DMS53 treated with DMSO at 0.1 percent for 48 hours (cell line): Measurements from ENCODE around the gene GINS3.

Experiments
- DNase-seq: peaks from one replicate; lab custom pipeline; 2025; ENCODE audit not compliant: unreplicated experiment; lab: John Stamatoyannopoulos, UW

The GINS3 gene

DNA sequence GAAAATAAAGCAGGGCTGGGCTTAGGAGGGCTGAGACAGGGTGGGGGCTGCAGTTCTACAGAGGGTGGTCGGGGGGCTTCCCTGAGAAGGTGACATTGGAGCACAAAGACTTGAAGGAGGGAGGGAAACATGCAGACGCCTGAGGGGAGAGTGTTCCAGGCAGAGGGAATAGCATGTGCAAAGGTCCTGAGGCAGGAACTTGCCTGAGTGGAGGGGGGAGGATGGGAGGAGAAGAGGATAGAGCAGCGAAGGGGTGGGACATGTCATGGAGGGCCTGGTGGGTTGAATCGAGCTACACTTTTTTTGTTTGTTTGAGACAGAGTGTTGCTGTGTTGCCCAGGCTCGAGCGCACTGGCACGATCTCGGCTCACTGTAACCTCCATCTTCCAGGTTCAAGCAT, 33.0 kb downstream of the GINS3 start:
- no peak for DNase-seq

DNA sequence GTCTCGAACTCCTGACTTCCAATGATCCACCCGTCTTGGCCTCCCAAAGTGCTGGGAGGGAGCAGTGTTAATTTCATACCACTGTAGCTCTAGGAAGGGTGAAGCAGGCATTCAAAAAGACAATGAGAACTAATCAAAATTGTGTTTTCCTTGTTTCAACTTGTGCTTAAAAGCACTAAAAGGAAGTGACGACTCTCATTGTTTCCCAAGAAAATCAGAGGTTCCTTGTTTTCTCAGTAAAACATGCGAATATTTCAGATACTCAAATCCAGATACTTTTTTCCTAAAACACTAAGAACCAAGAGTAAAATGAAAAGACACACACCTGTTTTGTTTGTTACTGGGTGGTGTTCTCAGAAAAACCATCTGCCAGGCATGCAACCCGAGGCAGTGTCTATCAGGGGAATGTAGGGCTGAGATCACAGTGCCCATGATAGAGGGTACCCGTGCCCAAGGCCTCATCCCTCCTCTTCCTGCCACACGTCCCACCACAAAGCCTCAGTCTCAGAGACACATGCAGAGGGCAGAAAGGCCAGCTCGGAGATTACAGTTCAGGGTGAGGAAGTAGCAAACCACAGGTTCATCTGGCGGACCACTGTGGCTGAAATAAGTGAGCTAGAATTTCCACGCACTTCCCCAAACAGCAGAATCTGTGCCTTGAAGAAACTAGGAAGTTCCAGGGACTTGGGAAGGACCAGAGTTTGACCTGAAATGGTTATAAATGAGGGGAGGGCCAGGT, 33.7 kb downstream of the GINS3 start:
- DNase-seq = no peak

GRCh38 chr16:58426966-58427365, 34.7 kb downstream of the GINS3 start:
- DNase-seq = no peak

GRCh38 chr16:58428621-58429542, 36.6 kb downstream of the GINS3 start:
- no peak for DNase-seq

DNA sequence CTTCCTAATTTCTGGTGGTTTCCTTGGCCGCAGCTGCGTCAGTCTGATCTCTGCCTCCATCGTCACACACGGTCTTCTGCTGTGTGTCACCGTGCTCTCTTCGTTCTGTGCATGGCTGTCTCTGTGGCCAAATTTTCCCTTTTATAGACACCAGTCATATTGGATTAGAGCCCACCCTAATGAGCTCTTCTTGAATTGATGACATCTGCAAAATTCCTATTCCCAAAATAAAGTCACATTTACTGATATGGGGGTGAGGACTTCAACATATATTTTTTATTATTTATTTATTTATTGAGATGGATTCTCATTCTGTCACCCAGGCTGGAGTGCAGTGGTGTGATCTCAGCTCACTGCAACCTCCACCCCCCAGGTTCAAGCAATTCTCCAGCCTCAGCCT, 38.4 kb downstream of the GINS3 start:
- DNase-seq = no peak

- DNase-seq = no peak
Measured at GRCh38 chr16:58433569-58433951, 41.3 kb downstream of the GINS3 start.

GRCh38 chr16:58435779-58436178, 43.5 kb downstream of the GINS3 start:
- DNase-seq = no peak

DNA sequence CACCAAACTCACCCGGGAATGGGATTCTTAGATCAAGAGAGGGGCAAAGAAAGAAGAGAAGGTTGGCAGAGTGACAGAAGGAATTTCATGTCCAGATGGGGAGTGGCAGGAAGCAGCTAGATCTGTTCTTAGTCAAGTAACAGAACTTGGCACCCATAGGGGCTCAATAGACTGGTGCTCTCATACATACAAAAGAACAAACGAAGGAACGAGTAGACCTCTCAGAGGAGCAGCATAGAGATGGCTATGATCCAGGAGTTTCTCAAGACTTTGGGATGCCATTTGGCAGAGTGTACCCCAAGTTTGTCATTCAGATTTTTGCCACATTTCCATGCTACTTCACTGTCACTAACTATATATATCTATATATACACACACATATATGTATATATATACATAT, 47.9 kb downstream of the GINS3 start:
- no peak for DNase-seq

DNA sequence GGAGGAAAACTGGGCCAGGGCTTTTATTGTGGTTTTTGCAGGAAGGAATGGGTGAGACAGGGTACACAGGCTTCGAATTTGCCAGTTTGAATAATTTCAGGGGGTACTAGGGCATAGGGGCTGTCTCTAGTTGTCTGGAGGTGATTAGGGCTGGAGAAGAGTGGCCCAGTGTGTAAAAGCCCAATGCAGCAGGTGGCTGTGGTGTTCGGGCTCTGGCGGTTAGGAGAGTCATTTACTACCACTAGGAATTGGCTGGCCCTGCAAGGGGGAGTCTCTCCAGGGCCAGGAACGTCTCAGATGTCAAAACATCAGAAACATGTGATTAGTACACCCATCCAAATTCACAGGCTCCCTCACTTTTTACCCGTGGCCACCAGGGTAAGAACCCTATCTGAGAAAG, 50.3 kb downstream of the GINS3 start:
- DNase-seq = no peak

DNA sequence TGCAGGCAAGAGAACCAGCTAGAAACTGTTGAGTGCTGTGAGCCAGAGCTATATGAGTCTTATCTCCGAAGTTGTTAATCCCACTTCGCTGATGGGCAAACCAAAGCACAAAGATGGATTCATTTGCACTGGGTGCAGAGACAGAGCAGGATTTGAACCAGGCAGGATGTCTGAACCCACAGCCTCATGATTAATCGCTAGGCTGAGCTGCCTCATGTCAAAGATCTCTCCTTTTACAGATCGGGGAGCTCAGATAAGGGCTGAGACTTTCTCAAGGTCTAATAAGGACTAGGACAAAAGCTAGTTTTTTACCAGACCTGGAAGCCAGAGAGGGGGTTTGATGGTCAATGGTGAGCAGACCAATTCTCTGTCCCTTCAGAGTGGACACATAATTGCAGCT, 51.5 kb downstream of the GINS3 start:
- DNase-seq = no peak

DNA sequence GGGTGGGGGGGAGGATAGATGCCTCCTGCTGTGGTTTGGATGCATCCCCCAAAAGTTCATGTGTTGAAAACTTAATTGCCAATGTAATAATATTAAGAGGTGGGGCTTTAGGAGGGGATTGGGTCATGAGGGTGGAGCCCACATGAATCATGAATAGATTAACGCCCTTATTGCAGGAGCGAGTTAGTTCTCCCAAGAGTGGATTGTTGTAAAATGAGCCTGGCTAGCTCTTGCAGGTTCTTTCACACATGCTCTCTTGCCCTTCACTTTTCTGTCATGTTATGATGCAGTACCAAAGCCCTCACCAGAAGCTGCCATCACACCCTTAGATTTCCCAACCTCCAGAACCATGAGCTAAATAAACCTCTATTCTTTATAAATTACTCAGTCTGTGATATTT, 52.0 kb downstream of the GINS3 start:
- DNase-seq = no peak

- no peak for DNase-seq
Measured at GRCh38 chr16:58448890-58449289, 56.6 kb downstream of the GINS3 start.

- no peak for DNase-seq
Measured at GRCh38 chr16:58449306-58449705, 57.0 kb downstream of the GINS3 start.

GRCh38 chr16:58449768-58450167, 57.5 kb downstream of the GINS3 start:
- no peak for DNase-seq

- DNase-seq = no peak
Measured at GRCh38 chr16:58450590-58450989, 58.3 kb downstream of the GINS3 start.

GRCh38 chr16:58451265-58451689, 59.0 kb downstream of the GINS3 start:
- DNase-seq = no peak

GRCh38 chr16:58451945-58452401, 59.7 kb downstream of the GINS3 start:
- no peak for DNase-seq

GRCh38 chr16:58452640-58453039, 60.4 kb downstream of the GINS3 start:
- no peak for DNase-seq

DNA sequence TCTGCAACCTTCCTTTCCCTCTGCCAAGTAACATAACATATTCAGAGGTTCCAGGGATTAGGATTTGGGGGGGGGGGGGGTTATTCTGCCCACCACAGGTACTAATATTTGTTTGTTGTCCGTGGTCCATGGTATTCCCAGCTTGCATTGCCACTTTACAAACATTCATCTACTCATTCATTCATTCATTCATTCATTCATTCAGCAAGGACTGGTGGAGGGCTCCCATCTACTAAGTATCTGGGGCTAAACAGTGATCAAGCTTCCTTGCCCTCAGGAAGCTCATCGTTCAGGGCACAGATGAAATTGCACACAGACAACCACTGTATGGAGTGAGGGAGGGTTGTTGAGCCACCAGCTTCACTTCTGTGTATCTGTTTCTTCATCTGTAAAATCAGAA, 61.9 kb downstream of the GINS3 start:
- DNase-seq = no peak

DNA sequence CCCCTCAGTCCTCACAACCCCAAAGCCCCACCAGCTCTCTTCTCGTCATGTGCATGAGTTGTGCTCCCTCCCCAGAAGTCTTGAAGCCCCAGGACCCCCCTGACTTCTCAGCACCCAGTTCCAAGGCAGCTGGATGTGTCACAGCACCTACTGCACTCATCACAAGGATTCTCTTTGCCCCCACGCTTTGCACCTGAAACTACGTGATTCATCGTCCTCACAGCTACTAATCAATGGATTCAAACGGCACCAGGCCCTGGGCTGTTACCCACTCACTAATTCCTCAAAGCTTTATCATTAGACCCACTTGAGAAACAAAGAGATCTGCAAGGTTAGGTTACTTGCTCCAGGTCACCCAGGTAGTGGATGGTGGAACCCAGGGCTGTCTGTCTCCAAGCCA, 62.6 kb downstream of the GINS3 start:
- no peak for DNase-seq
